ENCODE measurements around the gene CNPY4.

The CNPY4 gene

GRCh38 chr7:100119072-100119969 lies at the start of gene CNPY4, which contains the start of gene TAF6:
CNPY4 (plus strand) TSS chr7:100119634; CDS start chr7:100119745, 111 bp downstream.
TAF6 (minus strand) TSS chr7:100119358; CDS start chr7:100114209, 5,149 bp downstream.
- Mint-ChIP-seq H3K4me1 (peaks cover 26% of the 10 kb centered on the region), H3K9me3 (no peaks in the 10 kb centered on the region), H3K36me3 (ENCODE audit: insufficient read depth) (peaks cover 19% of the 10 kb centered on the region), H3K27ac (ENCODE audit: low read depth) (peak within 1 kb of the TSS; percentile 99), H3K4me3 (peak within 1 kb of the TSS; percentile 97), H3K27me3 (no peaks in the 10 kb centered on the region)
- DNase-seq (ENCODE audit: low spot score in 2 of 2) (peak; percentile 88 to 92), ATAC-seq (replicated peaks; ENCODE audit: extremely low read depth, poor library complexity, severe bottlenecking) (peak; percentile 79)

- H3K27ac Mint-ChIP-seq (ENCODE audit: low read depth): no peak overlapping the region
Measured at GRCh38 chr7:100069991-100070390, 49.4 kb upstream of the CNPY4 start.

GRCh38 chr7:100071018-100071723 lies 48.3 kb upstream of the CNPY4 start:
- DNase-seq (ENCODE audit: low spot score in 2 of 2) (no peak), ATAC-seq (replicated peaks; ENCODE audit: extremely low read depth, poor library complexity, severe bottlenecking) (no peak)
- Mint-ChIP-seq H3K27ac (ENCODE audit: low read depth) (no peak overlapping the region), H3K4me1 (peaks cover 7% of the 10 kb centered on the region), H3K9me3 (peaks cover 16% of the 10 kb centered on the region), H3K36me3 (ENCODE audit: insufficient read depth) (peaks cover 46% of the 10 kb centered on the region), H3K4me3 (no peak overlapping the region), H3K27me3 (no peaks in the 10 kb centered on the region)

More at GRCh38 chr7:100069991-100070390, 49.4 kb upstream of the CNPY4 start:
- Mint-ChIP-seq H3K36me3 (ENCODE audit: insufficient read depth) (peaks cover 35% of the 10 kb centered on the region), H3K4me1 (no peaks in the 10 kb centered on the region), H3K4me3 (no peak overlapping the region), H3K27me3 (no peaks in the 10 kb centered on the region), H3K9me3 (peaks cover 16% of the 10 kb centered on the region)
- no peak for ATAC-seq (replicated peaks; ENCODE audit: extremely low read depth, poor library complexity, severe bottlenecking)
- no peak for DNase-seq (ENCODE audit: low spot score in 2 of 2)

GRCh38 chr7:100072462-100072861 lies 47.0 kb upstream of the CNPY4 start:
- no peak overlapping the region for H3K27ac Mint-ChIP-seq (ENCODE audit: low read depth)
- DNase-seq (ENCODE audit: low spot score in 2 of 2): no peak
- peaks cover 16% of the 10 kb centered on the region for H3K9me3 Mint-ChIP-seq
- H3K4me1 Mint-ChIP-seq: peaks cover 7% of the 10 kb centered on the region
- peaks cover 56% of the 10 kb centered on the region for H3K36me3 Mint-ChIP-seq (ENCODE audit: insufficient read depth)
- ATAC-seq (replicated peaks; ENCODE audit: extremely low read depth, poor library complexity, severe bottlenecking): no peak
- no peaks in the 10 kb centered on the region for H3K27me3 Mint-ChIP-seq
- H3K4me3 Mint-ChIP-seq: no peak overlapping the region

GRCh38 chr7:100074841-100075240 lies 44.6 kb upstream of the CNPY4 start:
- Mint-ChIP-seq H3K9me3 (peaks cover 16% of the 10 kb centered on the region), H3K27me3 (no peaks in the 10 kb centered on the region), H3K4me3 (no peak overlapping the region), H3K27ac (ENCODE audit: low read depth) (no peak overlapping the region), H3K36me3 (ENCODE audit: insufficient read depth) (peaks cover 68% of the 10 kb centered on the region), H3K4me1 (peaks cover 13% of the 10 kb centered on the region)
- no peak for DNase-seq (ENCODE audit: low spot score in 2 of 2)
- ATAC-seq (replicated peaks; ENCODE audit: extremely low read depth, poor library complexity, severe bottlenecking): no peak

GRCh38 chr7:100075418-100075817 lies 44.0 kb upstream of the CNPY4 start:
- peaks cover 66% of the 10 kb centered on the region for H3K36me3 Mint-ChIP-seq (ENCODE audit: insufficient read depth)
- peaks cover 16% of the 10 kb centered on the region for H3K9me3 Mint-ChIP-seq
- H3K27me3 Mint-ChIP-seq: no peaks in the 10 kb centered on the region
- H3K27ac Mint-ChIP-seq (ENCODE audit: low read depth): no peak overlapping the region
- ATAC-seq (replicated peaks; ENCODE audit: extremely low read depth, poor library complexity, severe bottlenecking) (no peak), DNase-seq (ENCODE audit: low spot score in 2 of 2) (no peak)
- H3K4me1 Mint-ChIP-seq: peaks cover 18% of the 10 kb centered on the region
- H3K4me3 Mint-ChIP-seq: no peak overlapping the region

- ATAC-seq (replicated peaks; ENCODE audit: extremely low read depth, poor library complexity, severe bottlenecking) (no peak), DNase-seq (ENCODE audit: low spot score in 2 of 2) (no peak)
- Mint-ChIP-seq H3K9me3 (peaks cover 4% of the 10 kb centered on the region), H3K27me3 (no peaks in the 10 kb centered on the region), H3K27ac (ENCODE audit: low read depth) (no peak overlapping the region), H3K4me1 (peaks cover 31% of the 10 kb centered on the region), H3K4me3 (no peak overlapping the region), H3K36me3 (ENCODE audit: insufficient read depth) (peaks cover 57% of the 10 kb centered on the region)
Measured at GRCh38 chr7:100077205-100077604, 42.2 kb upstream of the CNPY4 start.

- no peak overlapping the region for H3K4me3 Mint-ChIP-seq
- no peak for DNase-seq (ENCODE audit: low spot score in 2 of 2)
- ATAC-seq (replicated peaks; ENCODE audit: extremely low read depth, poor library complexity, severe bottlenecking): no peak
Measured at GRCh38 chr7:100079024-100079560, 40.3 kb upstream of the CNPY4 start.

GRCh38 chr7:100080907-100081534 lies 38.4 kb upstream of the CNPY4 start:
- Mint-ChIP-seq H3K27me3 (no peaks in the 10 kb centered on the region), H3K36me3 (ENCODE audit: insufficient read depth) (peaks cover 31% of the 10 kb centered on the region), H3K4me3 (peak overlapping the region; percentile 84), H3K9me3 (no peaks in the 10 kb centered on the region), H3K4me1 (peaks cover 36% of the 10 kb centered on the region), H3K27ac (ENCODE audit: low read depth) (peak overlapping the region; percentile 90)
- ATAC-seq (replicated peaks; ENCODE audit: extremely low read depth, poor library complexity, severe bottlenecking) (no peak), DNase-seq (ENCODE audit: low spot score in 2 of 2) (no peak)

More at GRCh38 chr7:100079024-100079560, 40.3 kb upstream of the CNPY4 start:
- Mint-ChIP-seq H3K27me3 (no peaks in the 10 kb centered on the region), H3K9me3 (no peaks in the 10 kb centered on the region), H3K36me3 (ENCODE audit: insufficient read depth) (peaks cover 46% of the 10 kb centered on the region), H3K27ac (ENCODE audit: low read depth) (no peak overlapping the region), H3K4me1 (peaks cover 41% of the 10 kb centered on the region)

- peaks cover 27% of the 10 kb centered on the region for H3K36me3 Mint-ChIP-seq (ENCODE audit: insufficient read depth)
- peak within 1 kb of the TSS; percentile 90 for H3K27ac Mint-ChIP-seq (ENCODE audit: low read depth)
- H3K27me3 Mint-ChIP-seq: no peaks in the 10 kb centered on the region
- no peaks in the 10 kb centered on the region for H3K9me3 Mint-ChIP-seq
- peak; percentile 89 for ATAC-seq (replicated peaks; ENCODE audit: extremely low read depth, poor library complexity, severe bottlenecking)
- DNase-seq (ENCODE audit: low spot score in 2 of 2): peak; percentile 93 to 98
- peak within 1 kb of the TSS; percentile 84 for H3K4me3 Mint-ChIP-seq
- peaks cover 34% of the 10 kb centered on the region for H3K4me1 Mint-ChIP-seq
Measured at GRCh38 chr7:100081535-100082102, 37.8 kb upstream of the CNPY4 start, which contains the start of gene ZNF3. ZNF3 (minus strand) TSS chr7:100081723; CDS start chr7:100077357, 4,366 bp downstream.

- no peak for ATAC-seq (replicated peaks; ENCODE audit: extremely low read depth, poor library complexity, severe bottlenecking)
- Mint-ChIP-seq H3K27me3 (no peaks in the 10 kb centered on the region), H3K36me3 (ENCODE audit: insufficient read depth) (peaks cover 22% of the 10 kb centered on the region), H3K4me3 (peak overlapping the region; percentile 84), H3K4me1 (peaks cover 34% of the 10 kb centered on the region), H3K9me3 (no peaks in the 10 kb centered on the region), H3K27ac (ENCODE audit: low read depth) (peak overlapping the region; percentile 90)
- DNase-seq (ENCODE audit: low spot score in 2 of 2): no peak
Measured at GRCh38 chr7:100082978-100083377, 36.5 kb upstream of the CNPY4 start.

- ATAC-seq (replicated peaks; ENCODE audit: extremely low read depth, poor library complexity, severe bottlenecking) (no peak), DNase-seq (ENCODE audit: low spot score in 2 of 2) (no peak)
- Mint-ChIP-seq H3K4me3 (no peak overlapping the region), H3K9me3 (no peaks in the 10 kb centered on the region), H3K27me3 (no peaks in the 10 kb centered on the region), H3K36me3 (ENCODE audit: insufficient read depth) (peaks cover 23% of the 10 kb centered on the region), H3K27ac (ENCODE audit: low read depth) (no peak overlapping the region), H3K4me1 (peaks cover 31% of the 10 kb centered on the region)
Measured at GRCh38 chr7:100085515-100085914, 33.9 kb upstream of the CNPY4 start.
